Measurements from ENCODE around the gene TMEM150B. TPM values are rescaled to one million over a fixed set of nuclear protein-coding genes. Genes with fewer than 3 reads are reported as not detected.

The TMEM150B gene
- total and polyA plus RNA-seq, 2 of the 13 experiments (the other 11 are each of a cell fraction or from before 2014, with no cell fraction given): 1.3 to 1.8 TPM

DNA sequence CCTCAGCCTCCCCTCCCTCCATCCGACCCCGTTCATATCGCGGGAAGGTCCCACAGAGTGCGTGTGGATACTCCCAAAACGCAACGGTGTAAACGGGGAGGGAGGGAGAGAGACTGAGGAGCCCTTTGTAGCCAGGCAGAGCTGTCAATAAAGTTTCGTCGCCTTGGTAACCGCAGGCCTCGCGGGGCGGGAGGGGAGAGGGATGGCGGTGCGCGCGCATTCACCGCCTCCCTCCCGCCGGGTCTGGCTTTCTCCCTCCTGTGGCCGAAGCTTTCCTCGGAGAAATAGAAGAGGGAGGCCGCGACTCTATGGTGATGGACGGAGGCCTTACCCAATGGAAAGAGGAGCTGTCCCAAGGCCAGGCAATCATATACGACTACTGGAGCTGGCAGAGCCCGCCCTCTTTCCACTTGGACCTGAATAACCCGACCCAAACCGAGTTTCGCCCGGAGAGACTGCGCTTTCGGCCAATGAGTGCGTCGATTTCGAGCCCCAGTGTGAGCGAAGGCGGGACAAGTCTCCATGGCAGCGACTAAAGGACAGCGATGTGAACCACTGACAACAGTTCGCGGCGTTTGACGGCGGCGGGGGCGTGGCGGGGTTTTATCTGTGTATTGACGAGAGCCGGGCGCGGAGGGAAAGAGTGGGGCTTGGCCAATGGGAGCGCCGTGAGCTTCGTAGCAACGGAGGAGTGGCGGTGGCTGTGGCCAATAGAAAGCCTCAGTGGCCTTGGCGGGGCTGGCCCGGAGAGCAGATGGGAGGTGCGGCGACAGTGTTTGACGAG, 14.2 kb upstream of the TMEM150B start, which contains the start of gene KMT5C (continued):
- 0 out of 2 replicates have a peak, but pooled peaks have one; percentile 59 for TF ChIP-seq ZNF232 (CRISPR knock-in tag; IDR thresholded peaks at IDR 0.05; ENCODE audit: borderline replicate concordance)
- peak; percentile 19; the same call in 1 of the 2 replicates for TF ChIP-seq RAD21 (CRISPR knock-in tag; IDR thresholded peaks at IDR 0.05)
- peak; percentile 95 for TF ChIP-seq CREB1 (IDR thresholded peaks at IDR 0.05)
- peak; percentile 96 for TF ChIP-seq CREB1 (CRISPR knock-in tag; IDR thresholded peaks at IDR 0.05)
- TF ChIP-seq REL (CRISPR knock-in tag; conservative IDR thresholded peaks at IDR 0.05): no peak
- peak; percentile 53 for TF ChIP-seq SAP130 (CRISPR knock-in tag; IDR thresholded peaks at IDR 0.05; ENCODE audit: low read depth)
- TF ChIP-seq, protein P1, sequence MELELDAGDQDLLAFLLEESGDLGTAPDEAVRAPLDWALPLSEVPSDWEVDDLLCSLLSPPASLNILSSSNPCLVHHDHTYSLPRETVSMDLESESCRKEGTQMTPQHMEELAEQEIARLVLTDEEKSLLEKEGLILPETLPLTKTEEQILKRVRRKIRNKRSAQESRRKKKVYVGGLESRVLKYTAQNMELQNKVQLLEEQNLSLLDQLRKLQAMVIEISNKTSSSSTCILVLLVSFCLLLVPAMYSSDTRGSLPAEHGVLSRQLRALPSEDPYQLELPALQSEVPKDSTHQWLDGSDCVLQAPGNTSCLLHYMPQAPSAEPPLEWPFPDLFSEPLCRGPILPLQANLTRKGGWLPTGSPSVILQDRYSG (CRISPR knock-in tag; IDR thresholded peaks at IDR 0.05): no peak
- no peak for TF ChIP-seq GATA4 (IDR thresholded peaks at IDR 0.05; ENCODE audit: borderline replicate concordance, low read depth)
- TF ChIP-seq ISL2 (CRISPR knock-in tag; IDR thresholded peaks at IDR 0.05): no peak
- no peak for TF ChIP-seq ZNF749 (CRISPR knock-in tag; IDR thresholded peaks at IDR 0.05; ENCODE audit: borderline replicate concordance)
- peak; percentile 96 for TF ChIP-seq NFYC (CRISPR knock-in tag; IDR thresholded peaks at IDR 0.05)
- no peak for TF ChIP-seq SMC3 (IDR thresholded peaks at IDR 0.05; ENCODE audit: low read length)
- TF ChIP-seq, protein P2, sequence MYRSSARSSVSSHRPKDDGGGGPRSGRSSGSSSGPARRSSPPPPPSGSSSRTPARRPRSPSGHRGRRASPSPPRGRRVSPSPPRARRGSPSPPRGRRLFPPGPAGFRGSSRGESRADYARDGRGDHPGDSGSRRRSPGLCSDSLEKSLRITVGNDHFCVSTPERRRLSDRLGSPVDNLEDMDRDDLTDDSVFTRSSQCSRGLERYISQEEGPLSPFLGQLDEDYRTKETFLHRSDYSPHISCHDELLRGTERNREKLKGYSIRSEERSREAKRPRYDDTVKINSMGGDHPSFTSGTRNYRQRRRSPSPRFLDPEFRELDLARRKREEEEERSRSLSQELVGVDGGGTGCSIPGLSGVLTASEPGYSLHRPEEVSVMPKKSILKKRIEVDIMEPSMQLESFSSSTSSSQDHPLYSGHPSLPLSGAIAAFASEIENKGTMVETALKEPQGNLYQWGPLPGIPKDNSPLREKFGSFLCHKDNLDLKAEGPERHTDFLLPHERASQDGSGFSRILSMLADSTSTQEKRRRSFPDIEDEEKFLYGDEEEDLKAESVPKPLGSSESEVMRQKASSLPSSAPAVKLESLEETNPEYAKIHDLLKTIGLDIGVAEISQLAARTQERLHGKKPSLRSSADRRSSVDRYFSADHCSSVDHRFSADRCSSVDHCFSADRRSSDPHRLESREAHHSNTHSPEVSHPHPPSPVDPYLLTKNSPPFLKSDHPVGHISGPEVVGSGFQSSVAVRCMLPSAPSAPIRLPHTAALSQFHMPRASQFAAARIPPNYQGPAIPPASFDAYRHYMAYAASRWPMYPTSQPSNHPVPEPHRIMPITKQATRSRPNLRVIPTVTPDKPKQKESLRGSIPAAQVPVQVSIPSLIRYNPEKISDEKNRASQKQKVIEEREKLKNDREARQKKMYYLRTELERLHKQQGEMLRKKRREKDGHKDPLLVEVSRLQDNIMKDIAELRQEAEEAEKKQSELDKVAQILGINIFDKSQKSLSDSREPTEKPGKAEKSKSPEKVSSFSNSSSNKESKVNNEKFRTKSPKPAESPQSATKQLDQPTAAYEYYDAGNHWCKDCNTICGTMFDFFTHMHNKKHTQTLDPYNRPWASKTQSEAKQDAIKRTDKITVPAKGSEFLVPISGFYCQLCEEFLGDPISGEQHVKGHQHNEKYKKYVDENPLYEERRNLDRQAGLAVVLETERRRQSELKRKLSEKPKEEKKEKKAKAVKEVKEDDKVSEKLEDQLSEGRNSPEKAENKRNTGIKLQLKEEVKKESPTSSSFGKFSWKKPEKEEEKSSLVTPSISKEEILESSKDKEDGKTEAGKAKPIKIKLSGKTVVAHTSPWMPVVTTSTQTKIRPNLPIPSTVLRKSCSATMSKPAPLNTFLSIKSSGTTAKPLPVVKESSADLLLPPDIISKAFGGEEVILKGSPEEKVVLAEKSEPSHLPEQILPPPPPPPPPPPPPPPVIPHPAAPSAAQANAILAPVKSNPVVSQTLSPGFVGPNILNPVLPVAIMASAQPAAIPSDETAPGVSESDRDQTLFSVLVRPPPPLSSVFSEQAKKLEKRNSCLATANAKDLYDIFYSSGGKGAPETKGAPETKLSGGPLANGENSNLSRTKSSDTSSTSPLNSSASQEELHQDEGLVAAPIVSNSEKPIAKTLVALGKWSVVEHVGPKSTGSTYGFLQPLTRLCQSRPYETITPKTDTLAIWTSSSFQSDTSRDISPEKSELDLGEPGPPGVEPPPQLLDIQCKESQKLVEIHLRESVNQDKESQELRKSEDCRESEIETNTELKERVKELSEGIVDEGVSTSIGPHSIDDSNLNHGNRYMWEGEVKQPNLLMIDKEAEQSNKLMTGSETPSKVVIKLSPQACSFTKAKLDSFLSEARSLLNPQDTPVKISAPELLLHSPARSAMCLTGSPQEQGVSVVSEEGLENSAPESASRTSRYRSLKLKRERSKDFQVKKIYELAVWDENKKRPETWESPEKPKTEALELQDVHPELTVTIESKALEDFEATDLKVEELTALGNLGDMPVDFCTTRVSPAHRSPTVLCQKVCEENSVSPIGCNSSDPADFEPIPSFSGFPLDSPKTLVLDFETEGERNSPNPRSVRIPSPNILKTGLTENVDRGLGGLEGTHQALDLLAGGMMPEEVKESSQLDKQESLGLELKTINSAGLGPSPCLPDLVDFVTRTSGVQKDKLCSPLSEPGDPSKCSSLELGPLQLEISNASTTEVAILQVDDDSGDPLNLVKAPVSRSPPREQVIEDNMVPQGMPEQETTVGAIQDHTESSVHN (CRISPR knock-in tag; IDR thresholded peaks at IDR 0.05): no peak
- TF ChIP-seq ZNF709 (CRISPR knock-in tag; IDR thresholded peaks at IDR 0.05): no peak
- no peak for TF ChIP-seq AHR (CRISPR knock-in tag; IDR thresholded peaks at IDR 0.05)
- TF ChIP-seq CHD2 (IDR thresholded peaks at IDR 0.05; ENCODE audit: low read depth, low read length): peak; percentile 76
- TF ChIP-seq KAT7 (CRISPR knock-in tag; IDR thresholded peaks at IDR 0.05; ENCODE audit: borderline replicate concordance): no peak; the same call in 1 of the 2 replicates
- TF ChIP-seq ZNF350 (CRISPR knock-in tag; IDR thresholded peaks at IDR 0.05; ENCODE audit: borderline replicate concordance, low read depth): no peak; the same call in 1 of the 2 replicates
- no peak for TF ChIP-seq FOSL2 (CRISPR knock-in tag; IDR thresholded peaks at IDR 0.05)
- TF ChIP-seq FOSL1 (CRISPR knock-in tag; IDR thresholded peaks at IDR 0.05; ENCODE audit: borderline replicate concordance): no peak
- no peak for TF ChIP-seq GPN1 (CRISPR knock-in tag; IDR thresholded peaks at IDR 0.05; ENCODE audit: borderline replicate concordance)
- no peak for TF ChIP-seq TARDBP (CRISPR knock-in tag; IDR thresholded peaks at IDR 0.05)

All from HepG2 (cell line).